ENCODE measurements around the gene ST6GALNAC3. TPM values are rescaled to one million over a fixed set of nuclear protein-coding genes. Genes with fewer than 3 reads are reported as not detected.

The ST6GALNAC3 gene
- polyA plus RNA-seq, 2 of the 4 experiments (the other 2 are of a cell fraction), result 1.1 to 1.2 TPM

DNA sequence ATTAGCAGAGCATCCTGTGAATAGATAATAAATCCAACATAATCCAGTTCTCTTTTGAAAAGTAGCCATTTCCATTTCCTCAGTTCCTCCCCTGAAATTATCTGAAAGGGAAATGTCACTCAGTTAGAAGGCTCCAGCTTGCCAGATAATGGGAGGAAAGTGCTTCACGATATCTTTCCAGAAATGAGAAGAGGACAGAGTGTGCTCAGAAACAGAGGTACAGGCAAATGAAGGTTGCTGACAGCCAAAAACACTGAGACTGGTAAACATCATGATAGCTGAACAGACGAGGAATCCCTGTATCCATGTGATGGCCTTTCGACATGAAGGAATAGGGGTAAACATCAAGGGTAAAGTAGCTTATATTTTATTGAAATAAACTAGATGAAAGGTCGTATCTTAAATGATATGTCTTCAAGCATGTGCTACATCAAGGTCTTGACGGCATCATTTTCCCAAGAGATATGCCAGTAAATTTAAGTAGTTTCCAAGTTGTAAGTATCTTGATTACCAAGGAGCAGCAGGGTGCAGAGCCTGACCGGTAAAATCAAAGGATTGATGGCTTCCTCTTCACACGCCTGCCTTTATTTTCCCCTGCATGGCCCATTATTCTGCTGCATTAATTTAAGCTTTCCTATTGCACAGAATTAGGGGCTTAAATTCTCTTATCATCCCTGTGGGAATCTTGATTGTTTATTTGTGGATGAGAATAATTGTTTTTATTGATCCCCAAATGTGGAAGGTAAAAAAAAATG lies 548.4 kb downstream of the ST6GALNAC3 start:
- H3K27ac ChIP-seq, result no peak overlapping the region
- TF ChIP-seq POLR2A (IDR thresholded peaks at IDR 0.05; ENCODE audit: low read length) (no peak), TFCP2L1 (CRISPR knock-in tag; IDR thresholded peaks at IDR 0.05) (no peak), MYC (IDR thresholded peaks at IDR 0.05; ENCODE audit: borderline replicate concordance, low read length) (no peak), EHF (CRISPR knock-in tag; IDR thresholded peaks at IDR 0.05) (no peak), HOXB13 (CRISPR knock-in tag; IDR thresholded peaks at IDR 0.05; ENCODE audit: low read depth) (no peak), POLR2AphosphoS2 (conservative IDR thresholded peaks at IDR 0.05; ENCODE audit: low read length) (no peak), KDM1A (IDR thresholded peaks at IDR 0.05; ENCODE audit: low read depth) (no peak), PHF8 (IDR thresholded peaks at IDR 0.05; ENCODE audit: borderline replicate concordance, low read depth) (no peak), MAZ (IDR thresholded peaks at IDR 0.05; ENCODE audit: borderline replicate concordance, low read depth, low read length) (no peak), RARB (CRISPR knock-in tag; IDR thresholded peaks at IDR 0.05) (no peak), FOSB (CRISPR knock-in tag; IDR thresholded peaks at IDR 0.05) (no peak)
- TF ChIP-seq, protein P1, sequence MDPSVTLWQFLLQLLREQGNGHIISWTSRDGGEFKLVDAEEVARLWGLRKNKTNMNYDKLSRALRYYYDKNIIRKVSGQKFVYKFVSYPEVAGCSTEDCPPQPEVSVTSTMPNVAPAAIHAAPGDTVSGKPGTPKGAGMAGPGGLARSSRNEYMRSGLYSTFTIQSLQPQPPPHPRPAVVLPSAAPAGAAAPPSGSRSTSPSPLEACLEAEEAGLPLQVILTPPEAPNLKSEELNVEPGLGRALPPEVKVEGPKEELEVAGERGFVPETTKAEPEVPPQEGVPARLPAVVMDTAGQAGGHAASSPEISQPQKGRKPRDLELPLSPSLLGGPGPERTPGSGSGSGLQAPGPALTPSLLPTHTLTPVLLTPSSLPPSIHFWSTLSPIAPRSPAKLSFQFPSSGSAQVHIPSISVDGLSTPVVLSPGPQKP (IDR thresholded peaks at IDR 0.05; ENCODE audit: low read depth, low read length), result no peak
- TF ChIP-seq, protein P2, sequence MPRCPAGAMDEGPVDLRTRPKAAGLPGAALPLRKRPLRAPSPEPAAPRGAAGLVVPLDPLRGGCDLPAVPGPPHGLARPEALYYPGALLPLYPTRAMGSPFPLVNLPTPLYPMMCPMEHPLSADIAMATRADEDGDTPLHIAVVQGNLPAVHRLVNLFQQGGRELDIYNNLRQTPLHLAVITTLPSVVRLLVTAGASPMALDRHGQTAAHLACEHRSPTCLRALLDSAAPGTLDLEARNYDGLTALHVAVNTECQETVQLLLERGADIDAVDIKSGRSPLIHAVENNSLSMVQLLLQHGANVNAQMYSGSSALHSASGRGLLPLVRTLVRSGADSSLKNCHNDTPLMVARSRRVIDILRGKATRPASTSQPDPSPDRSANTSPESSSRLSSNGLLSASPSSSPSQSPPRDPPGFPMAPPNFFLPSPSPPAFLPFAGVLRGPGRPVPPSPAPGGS (IDR thresholded peaks at IDR 0.05), result no peak
- TF ChIP-seq, protein P3, sequence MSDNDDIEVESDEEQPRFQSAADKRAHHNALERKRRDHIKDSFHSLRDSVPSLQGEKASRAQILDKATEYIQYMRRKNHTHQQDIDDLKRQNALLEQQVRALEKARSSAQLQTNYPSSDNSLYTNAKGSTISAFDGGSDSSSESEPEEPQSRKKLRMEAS (IDR thresholded peaks at IDR 0.05), result no peak
- DNase-seq (ENCODE audit: low read depth in 1 of 2, low spot score in 1 of 2) (no peak), ATAC-seq (no peak), FAIRE-seq (no peak)
- 9% methylated on average over 7 of the region's 7 CpGs for WGBS (ENCODE audit: missing lambda C conversion rate)
- ChIA-PET CTCF (no interaction called here), POLR2A (no interaction called here)
- no peaks in the 10 kb centered on the region for H3K9me3 ChIP-seq
- no peak overlapping the region for H3K4me3 ChIP-seq
- H3K4me2 ChIP-seq, result no peak overlapping the region
- no peaks in the 10 kb centered on the region for H3K4me1 ChIP-seq

DNA sequence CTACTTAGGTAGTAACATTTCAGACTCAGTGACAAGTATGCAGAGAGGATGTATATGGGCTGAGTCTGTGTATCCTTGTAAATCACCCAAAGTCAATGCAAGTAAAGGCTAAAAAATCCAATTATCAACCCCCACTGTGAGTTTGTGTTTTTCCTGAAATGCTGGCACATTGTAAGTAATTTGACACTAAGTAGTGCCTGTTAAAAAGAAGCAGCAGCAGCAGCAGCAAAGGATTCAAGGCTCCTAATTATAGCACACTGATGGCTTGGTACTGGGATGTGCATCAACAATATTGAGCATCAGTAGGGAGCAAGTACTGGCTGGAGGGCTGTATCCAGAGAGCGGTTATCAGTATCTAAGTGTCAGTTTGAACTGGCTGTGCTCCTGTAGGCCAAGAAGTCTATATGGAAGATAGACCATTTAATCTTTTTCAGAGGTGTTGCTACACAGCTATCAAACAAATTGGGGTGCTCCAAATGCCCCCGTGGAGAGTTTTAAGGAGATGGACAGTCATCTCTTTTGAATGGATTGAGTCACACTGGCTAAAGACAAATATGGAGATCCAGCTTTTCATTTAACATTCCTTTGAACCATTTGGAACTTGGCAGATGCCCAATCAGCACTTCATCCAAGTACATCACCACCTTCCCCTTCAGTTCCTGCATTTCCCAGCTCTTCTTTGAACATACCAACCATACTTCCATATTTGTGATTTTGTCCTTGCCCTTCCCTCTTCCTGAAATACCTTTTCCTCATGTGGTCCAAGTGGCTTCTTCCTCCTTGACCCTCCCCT lies 551.5 kb downstream of the ST6GALNAC3 start:
- no peaks in the 10 kb centered on the region for H3K9me3 ChIP-seq
- H3K4me3 ChIP-seq, result no peak overlapping the region
- no peak overlapping the region for H3K27ac ChIP-seq
- no peak for TF ChIP-seq SREBF2 (IDR thresholded peaks at IDR 0.05)
- TF ChIP-seq HOXA7 (CRISPR knock-in tag; IDR thresholded peaks at IDR 0.05), result no peak
- TF ChIP-seq, protein P1 (IDR thresholded peaks at IDR 0.05; ENCODE audit: low read depth, low read length), result no peak
- no peak for TF ChIP-seq ZNF302 (CRISPR knock-in tag; IDR thresholded peaks at IDR 0.05)
- TF ChIP-seq, protein P2 (IDR thresholded peaks at IDR 0.05), result no peak
- no peak for TF ChIP-seq ZFP36 (IDR thresholded peaks at IDR 0.05; ENCODE audit: borderline replicate concordance, partially characterized antibody)
- TF ChIP-seq BHLHE40 (IDR thresholded peaks at IDR 0.05; ENCODE audit: low read depth, low read length), result no peak
- no peak for TF ChIP-seq MYC (IDR thresholded peaks at IDR 0.05; ENCODE audit: borderline replicate concordance, low read length)
- TF ChIP-seq ZSCAN20 (CRISPR knock-in tag; IDR thresholded peaks at IDR 0.05), result no peak
- no peak for TF ChIP-seq JUNB (IDR thresholded peaks at IDR 0.05)
- TF ChIP-seq, protein P4, sequence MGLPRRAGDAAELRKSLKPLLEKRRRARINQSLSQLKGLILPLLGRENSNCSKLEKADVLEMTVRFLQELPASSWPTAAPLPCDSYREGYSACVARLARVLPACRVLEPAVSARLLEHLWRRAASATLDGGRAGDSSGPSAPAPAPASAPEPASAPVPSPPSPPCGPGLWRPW (IDR thresholded peaks at IDR 0.05), result no peak
- TF ChIP-seq GATA3 (IDR thresholded peaks at IDR 0.05; ENCODE audit: borderline replicate concordance), result no peak
- no peak for TF ChIP-seq TFCP2L1 (CRISPR knock-in tag; IDR thresholded peaks at IDR 0.05)
- POLR2A ChIA-PET, result no interaction called here
- H3K4me2 ChIP-seq, result no peak overlapping the region
- WGBS (ENCODE audit: missing lambda C conversion rate), result 0% methylated on average over 1 of the region's 2 CpGs
- ATAC-seq (no peak), DNase-seq (ENCODE audit: low read depth in 1 of 2, low spot score in 1 of 2) (no peak), FAIRE-seq (no peak)
- CTCF ChIA-PET, result no interaction called here
- H3K4me1 ChIP-seq, result no peaks in the 10 kb centered on the region

Measured in A549 (cell line).